Measurements from ENCODE around the gene PMPCA.

- TF ChIP-seq CTCF (IDR thresholded peaks at IDR 0.05): no peak
- no peak for TF ChIP-seq POLR2AphosphoS5 (IDR thresholded peaks at IDR 0.05)
- TF ChIP-seq POLR2A (IDR thresholded peaks at IDR 0.05): no peak
Observed at GRCh38 chr9:136386018-136386417, 24.4 kb upstream of the PMPCA start.

Data from gastroesophageal sphincter (tissue), 3 donors.